ENCODE results near the gene NYNRIN.

NYNRIN gene

GRCh38 chr14:24432259-24433131 lies 33.7 kb downstream of the NYNRIN start:
- no peak for DNase-seq (ENCODE audit: low read depth in 2 of 2)
- no peak for TF ChIP-seq CTCF (IDR thresholded peaks at IDR 0.05; ENCODE audit: low read depth, low read length)
- H3K4me3 ChIP-seq (replicated peaks in 1 of 2; ENCODE audit: low read depth in 2 of 2, low read length in 2 of 2), result peak overlapping the region; percentile 38 to 84

- TF ChIP-seq CTCF (IDR thresholded peaks at IDR 0.05; ENCODE audit: low read depth, low read length), result no peak
- no peak for DNase-seq (ENCODE audit: low read depth in 2 of 2)
- H3K4me3 ChIP-seq (replicated peaks in 1 of 2; ENCODE audit: low read depth in 2 of 2, low read length in 2 of 2), result no peak overlapping the region
Measured at GRCh38 chr14:24434036-24434435, 35.2 kb downstream of the NYNRIN start.

GRCh38 chr14:24434676-24435075 lies 35.9 kb downstream of the NYNRIN start:
- no peak overlapping the region for H3K4me3 ChIP-seq (replicated peaks in 1 of 2; ENCODE audit: low read depth in 2 of 2, low read length in 2 of 2)
- TF ChIP-seq CTCF (IDR thresholded peaks at IDR 0.05; ENCODE audit: low read depth, low read length), result no peak
- DNase-seq (ENCODE audit: low read depth in 2 of 2), result no peak

DNA sequence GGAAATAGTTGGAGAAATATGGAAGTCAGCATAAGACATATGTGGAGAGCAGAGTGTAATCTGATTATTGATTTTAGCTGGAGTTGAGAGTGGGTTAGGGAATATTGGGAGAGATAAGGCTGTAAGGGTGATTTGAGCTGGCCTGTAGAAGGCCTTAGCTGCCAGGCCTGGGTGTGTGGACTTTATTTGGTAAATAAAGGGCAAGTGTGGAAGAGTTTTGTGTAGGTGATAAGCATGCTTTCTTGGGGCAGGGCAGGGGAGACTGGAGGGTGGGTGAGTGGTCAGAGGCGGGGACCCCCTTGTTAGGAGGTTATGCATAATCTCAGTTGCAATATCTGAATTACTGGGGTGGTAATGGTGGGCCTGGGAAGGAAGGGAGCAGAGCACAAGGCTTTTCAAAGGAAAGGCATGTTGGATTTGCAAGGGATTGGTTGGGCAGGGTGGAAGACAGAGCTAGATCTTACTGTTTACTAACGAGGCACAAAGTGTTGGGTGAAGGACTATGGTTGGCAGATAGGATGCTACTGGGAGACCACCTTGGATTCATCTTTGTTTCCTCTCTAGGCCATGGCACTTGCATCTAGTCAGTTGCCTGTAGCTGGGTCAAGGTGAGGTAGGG lies 36.5 kb downstream of the NYNRIN start:
- TF ChIP-seq CTCF (IDR thresholded peaks at IDR 0.05; ENCODE audit: low read depth, low read length), result no peak
- no peak overlapping the region for H3K4me3 ChIP-seq (replicated peaks in 1 of 2; ENCODE audit: low read depth in 2 of 2, low read length in 2 of 2)
- DNase-seq (ENCODE audit: low read depth in 2 of 2), result no peak

DNA sequence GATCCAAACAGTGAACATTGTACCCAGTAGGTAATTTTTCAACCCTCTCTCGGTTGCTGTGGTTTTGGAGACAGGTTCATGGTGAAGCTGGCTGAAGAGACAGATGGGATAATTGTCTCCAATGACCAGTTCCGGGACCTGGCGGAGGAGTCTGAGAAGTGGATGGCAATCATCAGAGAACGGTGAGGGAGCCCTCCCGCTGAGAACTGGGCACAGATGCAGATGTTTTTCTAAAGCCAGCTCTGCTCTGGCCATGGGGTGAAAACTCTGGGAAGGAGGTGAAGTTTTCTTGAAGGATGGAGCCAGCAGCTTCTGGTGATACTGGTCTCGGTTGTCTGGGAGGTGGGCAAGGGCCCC lies 37.2 kb downstream of the NYNRIN start:
- no peak overlapping the region for H3K4me3 ChIP-seq (replicated peaks in 1 of 2; ENCODE audit: low read depth in 2 of 2, low read length in 2 of 2)
- DNase-seq (ENCODE audit: low read depth in 2 of 2), result no peak
- TF ChIP-seq CTCF (IDR thresholded peaks at IDR 0.05; ENCODE audit: low read depth, low read length), result no peak

- peak; percentile 79 for TF ChIP-seq CTCF (IDR thresholded peaks at IDR 0.05; ENCODE audit: low read depth, low read length)
- H3K4me3 ChIP-seq (replicated peaks in 1 of 2; ENCODE audit: low read depth in 2 of 2, low read length in 2 of 2), result no peak overlapping the region
- peak; percentile 87 to 91 for DNase-seq (ENCODE audit: low read depth in 2 of 2)
Measured at GRCh38 chr14:24436355-24437019, 37.7 kb downstream of the NYNRIN start.
